22Rv1 (cell line): ENCODE measurements around the gene SERPINC1.
A peak's percentile ranks its signal among the peaks of the same experiment; 100 is the strongest.

Experiments
- CTCF ChIP-seq: fragments of 450-650 bp; IDR thresholded peaks from 2 replicates; pipeline ENCODE4 v1.5.1; 2017; ENCODE audit warnings: mild to moderate bottlenecking
- ZFX ChIP-seq: fragments of 450-650 bp; IDR thresholded peaks from 2 replicates; pipeline ENCODE4 v1.6.1; 2017; ENCODE audit warnings: antibody characterized with exemption, borderline replicate concordance

DNA sequence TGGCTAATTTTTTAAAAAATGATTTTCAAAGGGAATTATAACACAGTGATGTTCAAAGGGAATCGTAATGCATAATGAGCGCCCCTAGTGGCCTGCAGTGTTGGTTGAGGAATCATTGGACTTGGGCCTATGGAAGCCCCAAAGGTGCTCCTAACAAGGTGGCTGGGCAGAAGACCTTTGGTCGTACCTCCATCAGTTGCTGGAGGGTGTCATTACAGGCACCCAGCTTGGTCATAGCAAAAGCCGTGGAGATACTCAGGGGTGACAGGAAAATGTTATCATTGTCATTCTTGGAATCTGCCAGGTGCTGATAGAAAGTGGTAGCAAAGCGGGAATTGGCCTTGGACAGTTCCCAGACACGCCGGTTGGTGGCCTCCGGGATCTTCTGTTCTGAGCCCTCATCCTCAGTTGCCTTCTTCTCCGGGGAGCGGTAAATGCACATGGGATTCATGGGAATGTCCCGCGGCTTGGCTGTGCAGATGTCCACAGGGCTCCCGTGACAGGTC is 2.7 kb downstream of the SERPINC1 start:
- TF ChIP-seq CTCF (peak; percentile 98), ZFX (no peak)
